Stimulated activated CD8-positive, alpha-beta memory T cell treated with anti-CD3 and anti-CD28 coated beads, Interleukin-2, amount 100 ng/mL, for 48 hours (primary cell): ENCODE results near the gene KNSTRN.

Experiments used
- DNase-seq, 2 donors: peaks; one replicate each; pipeline ENCODE4 v3.0.0-alpha.2; 2020; ENCODE audit warnings: low read depth in 2 of 2

The KNSTRN gene

GRCh38 chr15:40397688-40398412 lies 15.3 kb downstream of the KNSTRN start:
- DNase-seq: no peak

GRCh38 chr15:40398413-40398873 lies 15.9 kb downstream of the KNSTRN start:
- no peak for DNase-seq

- DNase-seq: no peak
These were observed 16.8 kb downstream of the KNSTRN start for GRCh38 chr15:40399370-40399769.

GRCh38 chr15:40405501-40406381 lies 23.2 kb downstream of the KNSTRN start, which contains the start of gene IVD:
Gene IVD (plus strand): TSS chr15:40405795. CDS start chr15:40405828, 33 bp downstream.
- peak; percentile 88 to 92 for DNase-seq

- DNase-seq: no peak
These were observed 24.9 kb downstream of the KNSTRN start for GRCh38 chr15:40407330-40407990.

- no peak for DNase-seq
These were observed 26.8 kb downstream of the KNSTRN start for GRCh38 chr15:40409366-40409765.

GRCh38 chr15:40410476-40410875 lies 28.0 kb downstream of the KNSTRN start:
- DNase-seq: no peak

- no peak for DNase-seq
These were observed 29.7 kb downstream of the KNSTRN start for GRCh38 chr15:40412095-40412759.

- DNase-seq: no peak
These were observed 30.5 kb downstream of the KNSTRN start for GRCh38 chr15:40413036-40413435.

- DNase-seq: no peak
These were observed 32.3 kb downstream of the KNSTRN start for GRCh38 chr15:40414816-40415215.

GRCh38 chr15:40415226-40415625 lies 32.7 kb downstream of the KNSTRN start:
- DNase-seq: no peak

- no peak for DNase-seq
These were observed 33.5 kb downstream of the KNSTRN start for GRCh38 chr15:40416056-40416455.

- no peak for DNase-seq
These were observed 35.6 kb downstream of the KNSTRN start for GRCh38 chr15:40418126-40418525.

- no peak for DNase-seq
These were observed 37.7 kb downstream of the KNSTRN start for GRCh38 chr15:40420071-40420713.

GRCh38 chr15:40420793-40421192 lies 38.3 kb downstream of the KNSTRN start:
- DNase-seq: no peak

GRCh38 chr15:40421246-40422157 lies 39.0 kb downstream of the KNSTRN start:
- DNase-seq: peak; percentile 77 to 78

- DNase-seq: no peak
These were observed 42.1 kb downstream of the KNSTRN start for GRCh38 chr15:40424483-40425115.

GRCh38 chr15:40425681-40426080 lies 43.2 kb downstream of the KNSTRN start:
- no peak for DNase-seq

GRCh38 chr15:40427188-40427587 lies 44.7 kb downstream of the KNSTRN start:
- no peak for DNase-seq

- DNase-seq: no peak
These were observed 45.7 kb downstream of the KNSTRN start for GRCh38 chr15:40428185-40428584.
